ENCODE measurements around the gene GPALPP1.
A peak's percentile ranks its signal among the peaks of the same experiment; 100 is the strongest.
"Not testable (repeated sequence)": the region's sequence is repeated elsewhere in the genome, so short reads cannot be mapped to it uniquely, and the experiment has no call there.

GPALPP1 gene, protein sequence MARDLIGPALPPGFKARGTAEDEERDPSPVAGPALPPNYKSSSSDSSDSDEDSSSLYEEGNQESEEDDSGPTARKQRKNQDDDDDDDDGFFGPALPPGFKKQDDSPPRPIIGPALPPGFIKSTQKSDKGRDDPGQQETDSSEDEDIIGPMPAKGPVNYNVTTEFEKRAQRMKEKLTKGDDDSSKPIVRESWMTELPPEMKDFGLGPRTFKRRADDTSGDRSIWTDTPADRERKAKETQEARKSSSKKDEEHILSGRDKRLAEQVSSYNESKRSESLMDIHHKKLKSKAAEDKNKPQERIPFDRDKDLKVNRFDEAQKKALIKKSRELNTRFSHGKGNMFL

DNA sequence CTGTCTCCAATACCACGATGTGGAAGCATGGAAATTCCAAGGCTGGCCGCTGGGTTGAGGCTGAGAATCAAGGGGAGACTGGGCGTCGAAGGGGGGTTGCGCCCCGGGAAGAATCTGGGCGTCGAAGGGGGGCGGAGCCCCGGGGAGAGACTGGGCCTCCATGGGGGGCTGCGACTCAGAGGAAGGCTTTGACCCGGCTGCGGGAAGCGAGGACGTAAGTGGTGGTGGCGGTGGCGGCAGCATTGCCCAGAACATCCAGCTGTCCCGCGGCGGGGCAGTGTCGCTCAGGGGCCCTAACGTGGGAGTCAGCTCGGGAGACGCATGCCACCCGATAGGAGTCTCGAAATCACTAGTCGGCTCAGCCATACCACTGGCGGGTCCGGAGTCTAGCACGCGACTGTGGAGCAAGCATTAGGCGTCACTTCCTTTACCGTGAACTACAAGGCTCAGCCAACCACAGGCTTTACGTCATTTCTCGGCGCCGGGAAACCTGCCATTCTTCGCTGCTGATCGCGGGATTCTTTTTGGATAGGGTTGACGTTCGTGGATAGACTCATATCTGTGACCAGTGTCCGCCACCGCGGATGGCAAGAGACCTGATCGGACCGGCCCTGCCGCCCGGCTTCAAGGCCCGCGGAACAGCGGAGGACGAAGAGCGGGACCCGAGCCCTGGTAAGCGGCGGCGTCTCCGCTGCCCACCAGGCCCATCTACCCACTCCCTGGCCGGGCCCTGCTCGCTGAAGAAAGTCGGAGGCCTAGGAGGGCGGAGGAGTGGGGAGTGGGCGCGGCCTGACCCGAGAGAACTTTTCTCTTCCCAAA lies at the start of gene GPALPP1, which contains the start of gene NUFIP1:
GPALPP1 (plus strand) TSS at position 468 of the 819 bp plus-strand sequence; CDS start at position 585, 117 bp downstream.
NUFIP1 (minus strand) TSS at position 401 of the 819 bp plus-strand sequence; CDS start at position 366, 35 bp downstream.
- H3K27ac ChIP-seq (ENCODE audit: low read depth, low read length): peak within 1 kb of the TSS; percentile 84
- H3K4me3 ChIP-seq (ENCODE audit: low read length): peak within 1 kb of the TSS; percentile 86
- H3K4me1 ChIP-seq (ENCODE audit: control insufficient read depth, insufficient read depth, low read length): peaks cover 18% of the 10 kb centered on the region
- peaks cover 3% of the 10 kb centered on the region for H3K36me3 ChIP-seq (ENCODE audit: control insufficient read depth, insufficient read depth, low read length)
- peak within 1 kb of the TSS; percentile 64 for H3K9ac ChIP-seq (ENCODE audit: low read length)
- no peaks in the 10 kb centered on the region for H3K27me3 ChIP-seq (ENCODE audit: control insufficient read depth, insufficient read depth, low read length)

DNA sequence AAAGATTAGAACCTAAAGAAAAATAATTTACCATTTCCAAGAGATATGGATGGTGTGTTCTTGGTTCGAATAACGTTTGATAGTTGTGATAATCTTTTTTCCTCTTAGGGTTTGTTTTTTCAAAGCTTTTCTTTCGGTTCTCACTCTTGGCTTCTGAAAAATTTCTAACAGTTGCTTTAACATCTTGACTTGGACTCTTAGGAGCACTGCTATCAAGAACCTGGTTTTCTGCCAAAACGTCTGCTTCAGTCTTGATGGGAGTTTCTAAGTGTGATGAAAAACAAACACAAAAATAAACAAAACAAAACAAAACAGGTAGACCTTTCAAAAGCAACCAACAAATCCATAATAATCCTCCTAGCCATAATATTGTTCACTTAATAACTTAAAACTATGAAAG lies 45.9 kb upstream of the GPALPP1 start:
- not testable (repeated sequence) for H3K4me1 ChIP-seq (ENCODE audit: control insufficient read depth, insufficient read depth, low read length); H3K4me3 ChIP-seq (ENCODE audit: low read length); H3K9ac ChIP-seq (ENCODE audit: low read length); H3K36me3 ChIP-seq (ENCODE audit: control insufficient read depth, insufficient read depth, low read length); H3K27ac ChIP-seq (ENCODE audit: low read depth, low read length); H3K27me3 ChIP-seq (ENCODE audit: control insufficient read depth, insufficient read depth, low read length)

DNA sequence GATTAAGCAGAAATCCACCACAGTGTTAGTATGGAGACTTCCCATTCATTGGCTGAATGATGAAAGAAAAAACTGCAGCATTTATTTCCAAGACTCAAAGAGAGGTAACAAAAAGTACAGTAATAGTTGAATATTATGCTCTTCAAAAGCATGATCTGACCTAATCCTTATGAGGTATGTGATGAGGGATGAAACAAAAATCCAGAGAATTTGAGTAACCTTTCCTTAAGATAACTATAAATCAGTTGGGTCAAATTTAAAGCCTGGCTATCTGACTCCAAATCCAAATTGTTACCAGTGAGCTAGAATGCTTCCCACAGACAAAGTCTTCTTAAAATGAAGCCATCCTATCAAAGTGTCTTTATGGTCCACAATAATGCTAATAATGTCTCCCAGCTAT lies 38.2 kb upstream of the GPALPP1 start:
- no peak overlapping the region for H3K9ac ChIP-seq (ENCODE audit: low read length)

DNA sequence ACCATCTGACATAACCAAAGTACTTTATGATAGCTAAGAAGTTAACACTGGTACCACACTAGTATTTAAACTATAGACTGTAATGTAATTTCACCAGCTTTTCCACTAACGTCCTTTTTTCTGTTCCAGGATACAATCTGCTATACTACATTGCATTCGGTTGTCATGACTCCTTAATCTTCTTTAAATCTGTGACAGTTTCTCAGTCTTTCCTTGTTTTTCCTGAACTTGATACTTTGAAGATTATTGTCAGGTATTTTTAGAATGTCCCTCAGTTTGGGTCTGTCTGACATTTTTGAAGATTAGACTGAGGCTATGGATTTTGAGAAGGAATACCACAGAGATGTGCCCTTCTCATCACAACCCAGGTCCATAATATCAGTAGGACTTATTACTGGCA lies 36.7 kb upstream of the GPALPP1 start:
- Histone ChIP-seq H3K4me1 (ENCODE audit: control insufficient read depth, insufficient read depth, low read length) (no peaks in the 10 kb centered on the region), H3K27me3 (ENCODE audit: control insufficient read depth, insufficient read depth, low read length) (no peaks in the 10 kb centered on the region), H3K4me3 (ENCODE audit: low read length) (no peak overlapping the region), H3K9ac (ENCODE audit: low read length) (no peak overlapping the region), H3K36me3 (ENCODE audit: control insufficient read depth, insufficient read depth, low read length) (no peaks in the 10 kb centered on the region), H3K27ac (ENCODE audit: low read depth, low read length) (no peak overlapping the region)

More for the DNA sequence above, 38.2 kb upstream of the GPALPP1 start:
- Histone ChIP-seq H3K36me3 (ENCODE audit: control insufficient read depth, insufficient read depth, low read length) (no peaks in the 10 kb centered on the region), H3K27me3 (ENCODE audit: control insufficient read depth, insufficient read depth, low read length) (no peaks in the 10 kb centered on the region), H3K4me3 (ENCODE audit: low read length) (no peak overlapping the region), H3K4me1 (ENCODE audit: control insufficient read depth, insufficient read depth, low read length) (no peaks in the 10 kb centered on the region), H3K27ac (ENCODE audit: low read depth, low read length) (no peak overlapping the region)

DNA sequence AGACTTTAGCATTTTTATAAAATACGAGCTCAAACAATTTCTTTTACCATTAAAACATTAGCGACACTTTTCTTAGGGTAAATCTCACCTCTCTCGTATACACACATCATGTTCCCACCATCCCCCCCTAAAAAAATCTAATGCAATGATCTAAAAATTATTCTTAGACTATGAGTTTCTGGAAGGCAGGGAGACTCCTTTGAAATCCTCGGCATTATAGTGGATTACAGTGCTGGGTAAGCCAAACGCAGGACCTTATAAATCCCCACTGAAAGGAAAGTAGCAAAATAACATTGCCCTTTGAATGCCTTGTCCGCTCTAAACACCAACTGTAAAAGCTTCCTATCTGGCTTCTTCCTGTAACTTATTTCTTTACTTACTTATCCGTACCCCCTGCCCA lies 35.1 kb upstream of the GPALPP1 start:
- Histone ChIP-seq H3K27ac (ENCODE audit: low read depth, low read length) (no peak overlapping the region), H3K36me3 (ENCODE audit: control insufficient read depth, insufficient read depth, low read length) (no peaks in the 10 kb centered on the region), H3K9ac (ENCODE audit: low read length) (no peak overlapping the region), H3K27me3 (ENCODE audit: control insufficient read depth, insufficient read depth, low read length) (no peaks in the 10 kb centered on the region), H3K4me1 (ENCODE audit: control insufficient read depth, insufficient read depth, low read length) (no peaks in the 10 kb centered on the region), H3K4me3 (ENCODE audit: low read length) (no peak overlapping the region)

DNA sequence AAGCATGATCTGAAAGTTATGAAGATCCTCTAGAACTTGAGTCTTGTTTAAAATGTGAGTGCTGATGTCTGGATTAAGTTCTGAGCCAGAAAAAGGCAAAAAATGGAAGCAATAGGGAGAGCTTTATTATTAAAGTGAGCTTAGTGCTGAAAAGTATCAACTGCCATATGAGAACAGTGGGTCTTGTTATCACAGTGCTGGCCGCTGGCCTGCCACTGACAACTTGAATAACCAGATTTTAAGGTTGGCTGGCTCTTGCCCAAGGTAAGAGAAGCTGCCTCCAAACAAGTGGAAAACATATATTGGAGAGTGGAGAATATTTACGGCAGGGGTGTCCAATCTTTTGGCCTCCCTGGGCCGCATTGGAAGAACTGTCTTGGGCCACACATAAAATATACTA lies 33.9 kb upstream of the GPALPP1 start:
- H3K4me3 ChIP-seq (ENCODE audit: low read length): no peak overlapping the region
- no peaks in the 10 kb centered on the region for H3K36me3 ChIP-seq (ENCODE audit: control insufficient read depth, insufficient read depth, low read length)
- H3K27me3 ChIP-seq (ENCODE audit: control insufficient read depth, insufficient read depth, low read length): no peaks in the 10 kb centered on the region
- no peak overlapping the region for H3K9ac ChIP-seq (ENCODE audit: low read length)
- no peak overlapping the region for H3K27ac ChIP-seq (ENCODE audit: low read depth, low read length)
- no peaks in the 10 kb centered on the region for H3K4me1 ChIP-seq (ENCODE audit: control insufficient read depth, insufficient read depth, low read length)

DNA sequence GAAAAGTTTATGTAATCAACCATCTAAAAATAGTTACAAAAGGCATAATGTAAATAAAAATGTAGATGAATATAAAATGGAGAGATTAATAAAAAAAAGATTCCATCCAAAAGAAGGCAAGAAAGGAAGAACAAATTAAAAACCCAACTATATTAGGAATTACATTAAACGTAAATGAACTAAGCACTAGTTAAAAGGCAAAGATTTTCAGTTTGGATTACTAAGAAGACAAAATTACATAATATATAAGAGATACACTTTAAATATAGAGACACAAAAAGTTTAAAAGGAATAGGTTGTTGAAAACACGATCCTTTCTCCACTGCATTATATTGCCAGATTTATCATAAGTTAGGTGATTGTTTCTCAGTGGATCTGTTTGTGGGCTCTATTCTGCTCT lies 27.3 kb upstream of the GPALPP1 start:
- no peak overlapping the region for H3K27ac ChIP-seq (ENCODE audit: low read depth, low read length)
- no peaks in the 10 kb centered on the region for H3K4me1 ChIP-seq (ENCODE audit: control insufficient read depth, insufficient read depth, low read length)
- no peak overlapping the region for H3K9ac ChIP-seq (ENCODE audit: low read length)
- H3K4me3 ChIP-seq (ENCODE audit: low read length): no peak overlapping the region
- peaks cover 7% of the 10 kb centered on the region for H3K36me3 ChIP-seq (ENCODE audit: control insufficient read depth, insufficient read depth, low read length)
- no peaks in the 10 kb centered on the region for H3K27me3 ChIP-seq (ENCODE audit: control insufficient read depth, insufficient read depth, low read length)

DNA sequence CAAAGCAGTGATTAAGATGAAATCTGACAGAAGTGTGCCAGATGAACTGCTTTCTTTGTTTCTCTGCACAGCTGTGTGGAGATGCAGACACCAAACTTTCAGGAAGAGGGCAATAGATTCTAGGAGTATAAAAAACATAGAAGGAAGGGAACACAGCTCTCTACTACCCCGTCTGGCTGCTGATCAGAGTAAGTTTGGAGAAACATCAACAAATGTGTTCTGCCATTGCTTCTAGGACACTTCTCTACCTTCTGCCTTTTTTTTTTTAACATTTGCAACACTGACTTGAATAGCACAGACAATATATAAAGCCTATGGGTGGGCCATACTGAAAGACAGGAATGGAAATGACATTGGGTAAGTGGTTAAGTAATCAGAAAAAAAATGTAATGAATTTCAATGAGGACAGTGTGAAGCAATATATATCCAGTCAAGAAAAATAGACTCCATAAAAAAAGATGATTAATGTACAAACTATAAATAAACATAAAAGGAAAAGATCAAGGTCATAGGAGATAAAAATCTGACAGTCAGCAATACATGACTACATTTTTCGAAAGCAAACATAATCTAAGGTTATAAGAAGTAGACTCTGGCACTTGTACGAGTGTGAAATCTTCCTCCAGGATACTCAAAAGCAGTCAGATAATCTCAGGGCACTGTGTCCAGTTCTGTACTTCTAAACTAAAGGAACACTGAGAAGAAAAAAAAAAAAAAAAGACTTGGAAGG lies 21.5 kb upstream of the GPALPP1 start:
- Histone ChIP-seq H3K27ac (ENCODE audit: low read depth, low read length) (peak overlapping the region; percentile 57), H3K4me3 (ENCODE audit: low read length) (no peak overlapping the region), H3K9ac (ENCODE audit: low read length) (no peak overlapping the region), H3K36me3 (ENCODE audit: control insufficient read depth, insufficient read depth, low read length) (peaks cover 4% of the 10 kb centered on the region), H3K27me3 (ENCODE audit: control insufficient read depth, insufficient read depth, low read length) (no peaks in the 10 kb centered on the region), H3K4me1 (ENCODE audit: control insufficient read depth, insufficient read depth, low read length) (peaks cover 3% of the 10 kb centered on the region)

DNA sequence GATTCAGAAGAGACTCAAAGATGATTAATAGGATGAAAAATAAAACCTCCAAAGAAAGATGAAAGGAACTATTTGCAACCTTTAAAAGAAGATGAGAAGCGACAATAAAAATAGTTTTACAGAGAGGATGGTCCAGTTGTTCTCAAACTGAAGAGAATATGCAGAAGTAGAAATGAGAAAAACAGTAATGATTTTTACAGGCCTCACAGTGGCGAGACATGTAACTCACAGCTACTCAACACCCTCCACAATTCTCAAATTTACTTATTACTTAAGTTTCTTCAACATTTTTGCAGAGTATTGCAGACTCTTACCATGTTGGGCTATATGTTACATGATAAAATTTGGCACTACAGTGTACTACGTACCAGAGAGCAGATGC lies 20.9 kb upstream of the GPALPP1 start:
- Histone ChIP-seq H3K27me3 (ENCODE audit: control insufficient read depth, insufficient read depth, low read length) (no peaks in the 10 kb centered on the region), H3K4me3 (ENCODE audit: low read length) (no peak overlapping the region), H3K4me1 (ENCODE audit: control insufficient read depth, insufficient read depth, low read length) (peaks cover 3% of the 10 kb centered on the region), H3K9ac (ENCODE audit: low read length) (no peak overlapping the region), H3K36me3 (ENCODE audit: control insufficient read depth, insufficient read depth, low read length) (peaks cover 4% of the 10 kb centered on the region), H3K27ac (ENCODE audit: low read depth, low read length) (peak overlapping the region; percentile 57)

DNA sequence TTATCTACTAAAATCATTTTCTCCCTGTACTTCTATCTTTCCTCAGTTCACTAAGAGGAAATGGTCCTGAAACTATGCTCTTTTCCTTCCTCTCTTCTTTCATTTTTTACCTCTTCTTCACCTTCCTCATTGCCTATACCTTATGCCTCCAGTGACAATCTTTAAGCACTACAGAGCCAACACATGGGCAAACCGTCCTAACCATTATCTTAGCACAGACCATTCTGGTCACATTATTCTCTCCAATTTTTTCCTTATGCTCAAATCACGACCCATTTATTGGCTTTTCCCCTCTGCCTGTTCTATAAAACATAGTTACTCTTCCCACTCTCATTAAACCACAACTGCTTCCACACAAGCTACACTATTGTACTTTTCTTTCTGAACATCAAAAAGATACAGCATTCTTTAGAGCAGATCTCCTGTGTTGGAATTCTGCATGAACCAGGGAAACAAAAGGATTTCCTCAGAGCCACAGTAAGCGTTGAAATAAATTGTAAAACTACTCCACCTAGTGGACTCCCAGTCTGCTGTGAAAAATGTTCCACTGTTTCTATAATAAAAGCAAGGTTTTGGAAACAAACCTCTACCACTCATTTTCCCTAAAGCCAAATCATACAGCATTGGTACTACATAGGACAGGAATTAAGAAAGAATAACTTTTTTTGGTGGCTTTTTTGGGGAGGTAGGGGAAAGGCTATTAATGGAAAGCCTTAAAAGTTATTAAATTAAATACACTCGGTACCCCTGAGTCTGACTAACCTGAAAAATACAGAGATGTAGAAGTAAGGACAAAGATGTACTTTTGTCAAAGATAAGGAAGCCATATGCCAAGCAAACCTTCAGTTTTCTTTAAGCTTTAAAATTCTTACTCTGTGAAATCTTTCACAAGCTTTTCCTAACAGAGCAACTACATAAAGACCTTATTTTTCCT lies 19.5 kb upstream of the GPALPP1 start:
- H3K27ac ChIP-seq (ENCODE audit: low read depth, low read length): peak overlapping the region; percentile 55
- peaks cover 3% of the 10 kb centered on the region for H3K4me1 ChIP-seq (ENCODE audit: control insufficient read depth, insufficient read depth, low read length)
- peaks cover 4% of the 10 kb centered on the region for H3K36me3 ChIP-seq (ENCODE audit: control insufficient read depth, insufficient read depth, low read length)
- no peak overlapping the region for H3K9ac ChIP-seq (ENCODE audit: low read length)
- H3K4me3 ChIP-seq (ENCODE audit: low read length): no peak overlapping the region
- no peaks in the 10 kb centered on the region for H3K27me3 ChIP-seq (ENCODE audit: control insufficient read depth, insufficient read depth, low read length)

DNA sequence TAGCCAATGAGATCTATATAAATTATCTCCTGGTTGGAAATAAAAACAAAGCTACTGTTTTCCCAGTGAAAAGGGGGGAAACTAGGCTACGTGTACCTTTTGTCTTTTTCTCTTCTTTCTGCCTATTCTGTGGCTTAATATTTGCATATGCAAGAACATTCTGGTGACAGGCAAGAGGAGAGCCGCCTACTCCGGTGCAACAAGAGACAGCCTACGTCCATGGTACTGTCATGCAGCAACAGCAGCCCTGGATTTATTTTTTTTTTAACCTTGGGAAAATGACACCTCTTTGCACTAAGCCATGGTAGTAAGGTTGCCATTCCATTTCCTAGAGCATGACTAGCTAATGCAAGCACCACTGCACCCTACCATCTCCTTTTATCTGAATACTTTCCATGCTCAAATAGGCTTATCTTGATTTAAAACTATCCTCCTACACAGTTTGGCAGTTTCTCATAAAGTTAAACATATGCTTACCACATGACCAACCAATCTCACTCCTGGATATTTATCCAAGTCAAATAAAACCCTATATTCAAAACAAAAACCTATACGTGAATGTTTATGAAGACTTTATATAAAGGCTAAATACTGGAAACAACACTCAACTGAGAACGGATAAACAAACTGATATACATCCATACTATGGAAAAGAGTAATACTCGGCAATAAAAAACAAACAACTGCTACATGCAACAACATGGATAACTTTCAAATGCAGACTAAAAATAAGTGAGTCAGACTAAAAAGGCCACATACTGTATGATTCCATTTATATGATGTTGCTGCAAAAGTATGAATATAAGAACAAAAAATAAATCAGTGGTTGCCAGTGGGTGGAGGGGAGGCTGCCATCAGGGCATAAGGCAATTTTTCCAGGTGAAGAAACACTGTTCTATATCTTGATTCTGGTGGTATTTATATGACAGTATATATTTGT lies 17.4 kb upstream of the GPALPP1 start:
- Histone ChIP-seq H3K9ac (ENCODE audit: low read length) (no peak overlapping the region), H3K27me3 (ENCODE audit: control insufficient read depth, insufficient read depth, low read length) (no peaks in the 10 kb centered on the region), H3K36me3 (ENCODE audit: control insufficient read depth, insufficient read depth, low read length) (no peaks in the 10 kb centered on the region), H3K4me3 (ENCODE audit: low read length) (no peak overlapping the region), H3K27ac (ENCODE audit: low read depth, low read length) (no peak overlapping the region), H3K4me1 (ENCODE audit: control insufficient read depth, insufficient read depth, low read length) (peaks cover 3% of the 10 kb centered on the region)
